C4-2B (cell line): ENCODE measurements around the gene PURB.
"Not testable (repeated sequence)": the region's sequence is repeated elsewhere in the genome, so short reads cannot be mapped to it uniquely, and the experiment has no call there.

ENCODE experiments used
- H3K27ac ChIP-seq: fragments of 450-650 bp; 2 replicates; pipeline ENCODE4 v1.5.1; 2017
- ZFX ChIP-seq: fragments of 450-650 bp; IDR thresholded peaks from 2 replicates; pipeline ENCODE4 v1.6.1; 2017
- TF ChIP-seq, protein P1 (sequence below): fragments of 450-650 bp; conservative IDR thresholded peaks from 2 replicates; pipeline ENCODE4 v1.5.1; 2017; ENCODE audit warnings: mild to moderate bottlenecking

Gene PURB

DNA sequence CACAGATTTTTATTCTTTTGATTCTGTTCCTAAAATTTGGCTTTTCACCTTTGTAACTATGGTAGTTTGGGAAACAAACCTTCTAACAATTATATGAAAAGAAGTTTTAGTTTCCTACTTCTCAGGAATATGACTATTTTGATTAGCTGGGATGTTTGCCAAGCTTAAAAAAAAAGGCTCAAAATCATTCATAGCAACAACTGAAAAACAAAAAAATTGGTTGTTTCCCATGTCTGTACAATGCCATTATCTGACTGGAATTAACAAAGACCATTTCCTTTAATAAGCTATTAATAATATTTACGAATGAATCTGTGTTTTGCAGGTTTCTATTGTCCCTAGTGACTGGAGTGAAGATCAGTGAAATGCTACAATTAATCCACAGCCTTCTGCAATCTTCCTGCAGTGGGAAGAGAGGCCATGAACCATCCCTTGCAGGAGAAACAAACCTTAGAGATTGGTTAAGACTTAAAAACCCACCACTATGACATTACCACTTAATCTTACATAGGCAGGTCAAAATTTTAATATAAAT, 4.2 kb downstream of the PURB start:
- TF ChIP-seq ZFX = no peak
- TF ChIP-seq, protein P1, sequence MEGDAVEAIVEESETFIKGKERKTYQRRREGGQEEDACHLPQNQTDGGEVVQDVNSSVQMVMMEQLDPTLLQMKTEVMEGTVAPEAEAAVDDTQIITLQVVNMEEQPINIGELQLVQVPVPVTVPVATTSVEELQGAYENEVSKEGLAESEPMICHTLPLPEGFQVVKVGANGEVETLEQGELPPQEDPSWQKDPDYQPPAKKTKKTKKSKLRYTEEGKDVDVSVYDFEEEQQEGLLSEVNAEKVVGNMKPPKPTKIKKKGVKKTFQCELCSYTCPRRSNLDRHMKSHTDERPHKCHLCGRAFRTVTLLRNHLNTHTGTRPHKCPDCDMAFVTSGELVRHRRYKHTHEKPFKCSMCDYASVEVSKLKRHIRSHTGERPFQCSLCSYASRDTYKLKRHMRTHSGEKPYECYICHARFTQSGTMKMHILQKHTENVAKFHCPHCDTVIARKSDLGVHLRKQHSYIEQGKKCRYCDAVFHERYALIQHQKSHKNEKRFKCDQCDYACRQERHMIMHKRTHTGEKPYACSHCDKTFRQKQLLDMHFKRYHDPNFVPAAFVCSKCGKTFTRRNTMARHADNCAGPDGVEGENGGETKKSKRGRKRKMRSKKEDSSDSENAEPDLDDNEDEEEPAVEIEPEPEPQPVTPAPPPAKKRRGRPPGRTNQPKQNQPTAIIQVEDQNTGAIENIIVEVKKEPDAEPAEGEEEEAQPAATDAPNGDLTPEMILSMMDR = no peak
- H3K27ac ChIP-seq = no peak overlapping the region

DNA sequence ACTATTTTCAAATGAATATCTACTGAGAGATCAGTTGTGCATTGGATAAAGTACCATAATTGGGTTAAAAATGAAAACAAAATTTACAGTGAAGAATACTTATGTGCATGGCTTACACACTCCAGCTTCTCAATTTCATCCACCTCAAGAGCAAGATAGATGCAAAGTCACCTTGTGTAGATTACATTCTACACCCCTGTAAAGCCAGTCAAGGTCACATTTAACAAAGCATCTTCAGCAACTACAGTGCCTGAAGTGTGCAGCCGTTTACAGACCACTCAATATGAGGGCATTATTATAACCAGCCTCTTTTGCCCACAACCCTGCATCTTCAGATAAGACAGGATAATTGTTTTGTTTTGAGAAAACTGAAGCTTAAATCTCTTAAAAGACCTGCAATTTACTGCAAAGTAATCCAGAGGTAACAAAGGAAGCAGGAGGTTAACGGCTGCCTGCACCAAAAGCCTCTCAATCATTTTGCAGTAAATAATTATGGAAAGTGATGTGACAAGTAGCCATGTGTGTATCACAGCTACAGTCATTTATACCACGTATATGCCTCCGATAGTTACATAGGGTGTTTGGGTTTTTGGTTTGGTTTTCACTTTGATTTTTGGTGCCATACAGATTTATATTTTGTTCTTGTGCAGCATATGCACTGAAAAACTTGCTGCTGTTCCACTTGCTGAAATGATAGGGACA, 4.9 kb downstream of the PURB start:
- no peak for TF ChIP-seq ZFX
- TF ChIP-seq, protein P1 = no peak
- no peak overlapping the region for H3K27ac ChIP-seq

DNA sequence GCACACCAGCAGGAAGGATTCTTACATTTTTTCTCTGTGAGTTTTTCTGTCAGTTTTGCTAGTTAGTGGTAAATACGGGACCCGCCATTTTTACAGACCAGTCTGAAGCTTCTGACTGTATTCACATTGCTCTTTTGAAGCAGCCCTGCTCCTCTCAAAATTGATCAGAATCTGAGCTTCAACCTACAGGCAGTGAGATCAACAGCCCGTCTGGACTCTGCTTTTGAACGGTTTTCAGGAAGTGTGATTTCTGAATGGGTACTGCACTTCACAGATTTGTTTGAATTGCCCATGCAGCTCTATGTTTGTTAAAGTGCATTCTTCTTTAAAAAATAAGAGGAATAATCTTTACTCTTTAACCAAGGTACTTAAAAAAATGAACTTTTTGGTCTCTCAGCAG, 8.9 kb downstream of the PURB start:
- TF ChIP-seq, protein P1 = no peak
- no peak for TF ChIP-seq ZFX
- no peak overlapping the region for H3K27ac ChIP-seq

DNA sequence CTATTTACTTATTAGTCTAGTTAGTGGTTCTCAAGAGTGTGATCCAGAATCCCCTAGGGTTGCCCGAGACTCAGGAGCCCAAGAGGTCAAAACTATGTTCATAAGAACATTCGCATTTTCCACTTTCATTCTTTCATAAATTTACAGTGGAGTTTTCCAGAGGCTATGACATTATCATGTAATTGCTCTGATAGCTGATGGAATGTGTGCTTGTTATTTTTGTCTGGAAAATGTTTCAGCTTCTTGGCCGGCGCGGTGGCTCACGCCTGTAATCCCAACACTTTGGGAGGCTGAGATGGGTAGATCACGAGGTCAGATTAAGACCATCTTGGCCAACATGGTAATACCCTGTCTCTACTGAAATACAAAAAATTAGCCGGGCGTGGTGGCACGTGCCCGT, 10.1 kb downstream of the PURB start:
- H3K27ac ChIP-seq = no peak overlapping the region
- no peak for TF ChIP-seq ZFX
- TF ChIP-seq, protein P1 = no peak

DNA sequence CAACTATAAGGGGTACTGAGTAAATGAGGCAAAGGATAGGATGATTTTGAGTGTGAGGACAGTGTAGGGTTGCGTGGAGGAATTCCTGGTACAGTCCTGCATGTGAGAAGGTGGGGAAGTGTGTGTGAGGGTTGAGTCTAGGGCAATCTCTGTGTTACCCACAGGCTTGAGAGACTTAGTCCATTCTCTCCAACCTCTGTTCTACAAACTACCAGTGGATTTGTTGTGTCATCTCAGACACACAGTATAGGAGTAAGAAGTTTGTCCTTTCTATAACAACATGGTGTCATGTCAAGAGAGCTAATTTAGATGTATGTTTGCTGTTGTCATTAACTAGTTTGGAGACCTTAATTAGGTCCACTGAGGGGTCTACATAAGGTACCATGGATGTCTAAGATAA, 12.5 kb downstream of the PURB start:
- no peak for TF ChIP-seq ZFX
- TF ChIP-seq, protein P1 = no peak
- H3K27ac ChIP-seq = no peak overlapping the region

DNA sequence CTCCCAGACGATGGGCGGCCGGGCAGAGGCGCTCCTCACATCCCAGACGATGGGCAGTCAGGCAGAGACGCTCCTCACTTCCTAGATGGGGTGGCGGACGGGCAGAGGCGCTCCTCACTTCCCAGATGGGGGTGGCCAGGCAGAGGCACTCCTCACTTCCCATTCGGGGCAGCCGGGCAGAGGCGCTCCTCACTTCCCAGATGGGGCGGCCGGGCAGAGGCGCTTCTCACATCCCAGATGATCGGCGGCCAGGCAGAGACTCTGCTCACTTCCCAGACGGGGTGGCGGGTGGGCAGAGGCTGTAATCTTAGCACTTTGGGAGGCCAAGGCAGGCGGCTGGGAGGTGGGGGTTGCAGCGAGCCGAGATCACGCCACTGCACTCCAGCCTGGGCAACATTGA, 13.4 kb downstream of the PURB start:
- H3K27ac ChIP-seq = not testable (repeated sequence)

DNA sequence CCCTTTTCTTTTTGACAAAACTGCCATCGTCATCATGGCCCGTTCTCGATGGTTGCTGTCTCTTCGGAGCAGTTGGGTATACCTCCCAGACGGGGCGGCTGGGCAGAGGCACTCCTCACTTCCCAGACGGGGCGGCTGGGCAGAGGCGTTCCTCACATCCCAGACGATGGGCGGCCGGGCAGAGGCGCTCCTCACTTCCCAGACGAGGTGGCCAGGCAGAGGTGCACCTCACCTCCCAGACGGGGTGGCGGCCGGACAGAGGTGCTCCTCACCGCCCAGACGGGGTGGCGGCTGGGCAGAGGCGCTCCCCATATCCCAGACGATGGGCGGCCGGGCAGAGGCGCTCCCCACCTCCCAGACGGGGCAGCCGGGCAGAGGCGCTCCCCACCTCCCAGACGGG, 14.6 kb downstream of the PURB start:
- not testable (repeated sequence) for H3K27ac ChIP-seq

DNA sequence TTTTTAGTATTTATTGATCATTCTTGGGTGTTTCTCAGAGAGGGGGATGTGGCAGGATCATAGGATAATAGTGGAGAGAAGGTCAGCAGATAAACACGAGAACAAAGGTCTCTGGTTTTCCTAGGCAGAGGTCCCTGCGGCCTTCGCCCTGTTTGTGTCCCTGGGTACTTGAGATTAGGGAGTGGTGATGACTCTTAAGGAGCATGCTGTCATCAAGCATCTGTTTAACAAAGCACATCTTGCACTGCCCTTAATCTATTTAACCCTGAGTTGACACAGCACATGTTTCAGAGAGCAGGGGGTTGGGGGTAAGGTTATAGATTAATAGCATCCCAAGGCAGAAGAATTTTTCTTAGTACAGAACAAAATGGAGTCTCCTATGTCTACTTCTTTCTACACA, 15.0 kb downstream of the PURB start:
- not testable (repeated sequence) for H3K27ac ChIP-seq

DNA sequence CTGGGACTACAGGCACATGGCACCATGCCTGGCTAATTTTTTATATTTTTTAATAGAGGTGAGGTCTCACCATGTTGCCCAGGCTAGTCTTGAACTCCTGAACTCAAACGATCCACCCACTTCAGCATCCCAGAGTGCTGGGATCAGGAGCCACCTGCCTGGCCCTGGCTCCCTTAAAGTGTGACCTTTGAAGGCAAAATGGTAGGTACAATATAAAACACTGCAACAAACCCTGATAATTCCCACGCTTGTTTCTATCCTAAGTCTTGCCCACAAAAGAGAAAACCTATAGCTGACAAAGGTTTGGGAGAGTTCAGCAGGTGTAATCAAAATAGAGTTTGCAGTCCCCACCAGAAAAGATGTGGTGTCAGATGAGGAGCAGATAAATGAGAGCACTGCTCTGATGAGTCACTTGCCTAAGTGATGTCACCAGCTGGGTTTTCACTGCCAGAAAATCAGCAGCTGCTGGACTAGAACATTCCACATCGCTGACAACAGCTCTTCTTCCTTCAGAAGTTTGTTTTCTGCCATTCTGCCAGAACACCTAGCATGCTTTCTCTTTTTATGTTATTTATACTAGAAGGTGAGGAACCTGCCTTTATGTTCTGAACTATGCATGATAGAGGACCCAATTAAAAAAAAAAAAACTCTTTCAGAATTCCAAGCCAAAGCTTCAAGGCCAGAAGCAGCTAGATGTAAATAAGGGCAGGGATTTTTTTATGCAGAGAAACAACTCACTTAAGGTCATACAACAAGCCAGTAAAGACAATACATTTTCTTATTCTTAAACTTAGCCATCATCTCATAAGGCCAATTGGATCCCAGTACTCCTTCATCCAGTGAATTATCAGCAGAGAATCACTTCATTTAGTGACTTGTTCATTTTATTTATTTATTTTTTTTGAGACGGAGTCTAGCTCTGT, 18.0 kb downstream of the PURB start:
- no peak overlapping the region for H3K27ac ChIP-seq
- TF ChIP-seq, protein P1 = no peak
- TF ChIP-seq ZFX = no peak

DNA sequence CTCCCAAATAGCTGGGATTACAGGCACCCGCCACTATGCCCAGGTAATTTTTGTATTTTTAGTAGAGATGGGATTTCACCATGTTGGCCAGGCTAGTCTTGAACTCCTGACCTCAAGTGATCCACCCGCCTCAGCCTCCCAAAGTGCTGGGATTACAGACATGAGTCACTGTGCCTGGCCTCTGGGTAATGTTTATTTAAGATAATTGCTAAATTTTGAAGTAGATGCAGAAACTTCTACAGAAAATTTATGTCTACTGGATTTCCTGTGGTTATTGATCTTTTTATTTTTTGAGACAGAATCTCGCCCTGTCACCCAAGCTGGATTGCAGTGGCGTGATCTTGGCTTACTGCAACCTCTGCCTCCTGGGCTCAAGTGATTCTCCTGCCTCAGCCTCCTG, 23.4 kb downstream of the PURB start:
- H3K27ac ChIP-seq = not testable (repeated sequence)
